SJSA1 (cell line): ENCODE measurements around the gene SYF2. TPM values are rescaled to one million over a fixed set of nuclear protein-coding genes. Genes with fewer than 3 reads are reported as not detected.

Experiments used
- DNase-seq, 2 experiments: peaks; one replicate each; pipeline ENCODE4 v3.0.0-alpha.2; 2015 to 2020; ENCODE audit warnings: low spot score in 2 of 2, low read depth in 1 of 2
- H3K27ac ChIP-seq: fragments of 250-450 bp; sonication (Bioruptor Pico); 2 replicates; pipeline ENCODE4 v1.5.1; 2020; ENCODE audit warnings: mild to moderate bottlenecking, moderate library complexity
- H3K27me3 ChIP-seq: fragments of 250-450 bp; sonication (Bioruptor Pico); replicated peaks from 2 replicates; pipeline ENCODE4 v1.5.1; 2020; ENCODE audit warnings: mild to moderate bottlenecking, moderate library complexity
- H3K36me3 ChIP-seq: fragments of 250-450 bp; sonication (Bioruptor Pico); 2 replicates; pipeline ENCODE4 v1.5.1; 2020; ENCODE audit warnings: mild to moderate bottlenecking
- H3K4me1 ChIP-seq: fragments of 250-450 bp; sonication (Bioruptor Pico); replicated peaks from 2 replicates; pipeline ENCODE4 v1.6.1; 2021; ENCODE audit warnings: mild to moderate bottlenecking
- H3K4me3 ChIP-seq: fragments of 250-450 bp; sonication (Bioruptor Pico); 2 replicates; pipeline ENCODE4 v1.5.1; 2020; ENCODE audit warnings: mild to moderate bottlenecking
- H3K9me3 ChIP-seq: fragments of 250-450 bp; sonication (Bioruptor Pico); replicated peaks from 2 replicates; pipeline ENCODE4 v1.5.1; 2020; ENCODE audit warnings: mild to moderate bottlenecking
- total RNA-seq: library from RNA; depleted of rRNA; stranded (reverse); fragments of >200 nt; shearing (Covaris generic); gene quantifications from 2 replicates; pipeline ENCODE4 v1.2.3, GENCODE V29; 2014; rRNA removed

Gene SYF2
- total RNA-seq, 1 experiment from 2014 or later = 34.0 TPM

GRCh38 chr1:25174363-25174729 is 58.0 kb downstream of the SYF2 start:
- no peak for DNase-seq
- Histone ChIP-seq H3K9me3 (no peaks in the 10 kb centered on the region; the same call in 1 of the 2 replicates), H3K4me1 (no peaks in the 10 kb centered on the region), H3K27ac (no peak overlapping the region), H3K4me3 (no peak overlapping the region), H3K36me3 (no peaks in the 10 kb centered on the region), H3K27me3 (no peaks in the 10 kb centered on the region)

- peaks cover 2% of the 10 kb centered on the region for H3K4me1 ChIP-seq
- no peaks in the 10 kb centered on the region; the same call in 1 of the 2 replicates for H3K9me3 ChIP-seq
- no peaks in the 10 kb centered on the region for H3K36me3 ChIP-seq
- H3K27ac ChIP-seq = no peak overlapping the region
- no peak for DNase-seq
- no peaks in the 10 kb centered on the region for H3K27me3 ChIP-seq
- no peak overlapping the region for H3K4me3 ChIP-seq
Observed at GRCh38 chr1:25173809-25174340, 58.4 kb downstream of the SYF2 start.

Other genes starting within 250 kb of the SYF2 start
- gene RSRP1, start 15.0 kb upstream of the SYF2 start, total RNA-seq = 34.5 and 39.0 TPM in 2 replicates
- not detected in 2 replicates for gene RHD, start 40.0 kb upstream of the SYF2 start, total RNA-seq
- gene TMEM50A, start 105.8 kb upstream of the SYF2 start, total RNA-seq = 87.5 and 102 TPM in 2 replicates
- gene RHCE, start 188.3 kb upstream of the SYF2 start, total RNA-seq = 0.95 TPM in 1 of 2 replicates, not detected in the other
- gene MACO1, start 198.4 kb upstream of the SYF2 start, total RNA-seq = 7.5 and 17.6 TPM in 2 replicates